Activated CD4-positive, alpha-beta T cell treated with anti-CD3 and anti-CD28 coated beads, Interleukin-2, amount 10 ng/mL, durations not matched to agents 7 days and 5 days (primary cell): ENCODE data around the gene SLC30A7. TPM values are rescaled to one million over a fixed set of nuclear protein-coding genes. Genes with fewer than 3 reads are reported as not detected.
A peak's percentile ranks its signal among the peaks of the same experiment; 100 is the strongest.

Experiments
- CTCF ChIA-PET: fragments of 350-600 bp; sonication (Branson Sonifier 250); formaldehyde crosslinking; loops from one replicate; lab custom pipeline; 2021; ENCODE audit warnings: antibody characterized with exemption; lab: Charles Lee
- POLR2A ChIA-PET: fragments of 350-600 bp; sonication (Branson Sonifier 250); formaldehyde crosslinking; loops from one replicate; lab custom pipeline; 2021; ENCODE audit warnings: antibody characterized with exemption; lab: Charles Lee
- DNase-seq: peaks from one replicate; pipeline ENCODE4 v3.0.0-alpha.2; 2020
- H3K27ac Mint-ChIP-seq: one replicate; pipeline ENCODE4 v1.8.0; 2021; ENCODE audit warnings: mild to moderate bottlenecking, moderate library complexity, mixed read lengths
- H3K27me3 Mint-ChIP-seq: one replicate; pipeline ENCODE4 v1.8.0; 2021; ENCODE audit warnings: mixed read lengths
- H3K36me3 Mint-ChIP-seq: one replicate; pipeline ENCODE4 v1.8.0; 2021; ENCODE audit warnings: low read depth, mixed read lengths
- H3K4me1 Mint-ChIP-seq: one replicate; pipeline ENCODE4 v1.8.0; 2021; ENCODE audit warnings: mixed read lengths
- H3K4me3 Mint-ChIP-seq: one replicate; pipeline ENCODE4 v1.8.0; 2021; ENCODE audit warnings: mild to moderate bottlenecking, moderate library complexity, mixed read lengths
- H3K9me3 Mint-ChIP-seq: one replicate; pipeline ENCODE4 v1.8.0; 2021; ENCODE audit warnings: mixed read lengths
- total RNA-seq, 2 experiments: library from RNA; stranded (reverse); gene quantifications; one replicate each; pipeline ENCODE4 v1.2.3, GENCODE V29; 2021

The SLC30A7 gene
- total RNA-seq, 2 experiments from 2014 or later, result 32.8 to 33.9 TPM

DNA sequence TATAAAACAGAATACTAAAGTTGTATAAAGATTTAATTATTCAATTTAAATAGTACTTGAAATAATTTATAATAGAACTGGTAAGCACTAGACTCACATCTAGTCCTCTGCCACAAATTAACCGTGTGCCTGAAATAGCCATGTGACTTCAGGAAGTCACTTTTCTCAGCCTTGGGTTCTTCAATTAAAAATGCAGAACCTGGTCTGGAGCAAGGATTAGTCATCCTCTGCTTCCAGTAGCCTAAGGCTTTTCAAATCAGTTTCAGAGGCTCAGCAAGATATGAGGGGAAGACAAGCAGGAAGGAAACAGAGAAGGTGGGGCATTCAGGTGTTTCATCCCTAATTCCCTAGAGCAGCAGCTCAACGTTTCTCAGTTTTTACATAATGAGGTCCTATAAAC lies 106.7 kb downstream of the SLC30A7 start:
- peaks cover 61% of the 10 kb centered on the region for H3K36me3 Mint-ChIP-seq
- H3K4me1 Mint-ChIP-seq, result peaks cover 52% of the 10 kb centered on the region
- H3K27me3 Mint-ChIP-seq, result no peaks in the 10 kb centered on the region
- H3K27ac Mint-ChIP-seq, result no peak overlapping the region
- ChIA-PET POLR2A (no interaction called here), CTCF (interaction anchor here (0.9 to 1.2 kb wide), 2 partner anchors 11 to 45 kb away, joined by 3 read pairs; no protein-coding TSS in a partner anchor)
- H3K9me3 Mint-ChIP-seq, result peaks cover 10% of the 10 kb centered on the region
- no peak overlapping the region for H3K4me3 Mint-ChIP-seq
- no peak for DNase-seq

DNA sequence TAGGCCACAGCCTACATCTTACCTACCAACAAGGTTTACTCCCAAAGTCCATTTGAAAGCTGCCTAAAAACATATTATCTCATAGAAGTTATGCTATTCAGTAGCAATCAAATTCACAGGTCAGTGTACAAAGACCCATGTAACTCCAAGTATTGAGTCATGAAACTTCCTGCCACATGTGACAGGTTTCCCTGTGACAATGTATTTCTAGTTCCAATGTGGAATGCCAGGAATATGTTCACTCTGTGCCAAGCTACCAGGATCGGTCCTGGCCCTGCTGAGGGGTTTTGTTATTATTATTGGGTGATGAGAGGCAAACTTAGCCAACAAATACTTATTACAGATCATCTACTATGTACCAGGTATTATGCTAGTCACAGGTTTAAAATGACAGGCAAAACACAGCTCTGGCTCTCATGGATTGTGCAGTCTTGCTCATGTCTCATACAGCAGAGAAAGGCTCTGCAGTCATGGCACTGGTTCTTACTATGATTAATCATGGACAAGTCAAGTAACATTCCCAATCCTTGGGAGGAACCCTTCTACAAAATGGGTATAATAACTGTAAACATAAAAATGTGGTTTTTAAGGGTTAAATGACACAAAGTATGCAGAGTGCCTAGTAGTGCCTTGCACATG lies 107.2 kb downstream of the SLC30A7 start:
- ChIA-PET POLR2A (no interaction called here), CTCF (interaction anchor here (0.9 to 1.2 kb wide), 2 partner anchors 12 to 46 kb away, joined by 3 read pairs; no protein-coding TSS in a partner anchor)
- Mint-ChIP-seq H3K4me3 (no peak overlapping the region), H3K27ac (no peak overlapping the region), H3K9me3 (peaks cover 9% of the 10 kb centered on the region), H3K4me1 (peaks cover 55% of the 10 kb centered on the region), H3K36me3 (peaks cover 60% of the 10 kb centered on the region), H3K27me3 (no peaks in the 10 kb centered on the region)
- DNase-seq, result no peak

DNA sequence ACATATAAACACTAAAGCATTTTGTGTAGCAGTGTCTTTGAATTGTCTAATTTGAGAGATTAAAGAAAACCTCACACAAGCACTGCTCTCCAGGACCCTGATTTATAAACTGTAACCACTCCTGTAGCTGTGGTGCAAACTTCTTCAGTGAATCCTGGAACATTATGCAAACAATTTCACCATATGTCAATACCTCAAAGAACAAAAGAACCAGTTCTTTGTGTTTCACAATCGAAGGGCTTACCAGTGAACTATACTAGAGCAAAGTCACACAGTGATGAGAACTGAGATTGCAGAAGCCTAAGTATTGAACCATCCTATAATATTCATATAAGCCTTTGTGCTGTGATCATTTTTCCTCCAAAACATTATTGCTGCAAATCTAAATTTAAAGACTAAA lies 108.2 kb downstream of the SLC30A7 start:
- H3K27me3 Mint-ChIP-seq, result no peaks in the 10 kb centered on the region
- H3K4me1 Mint-ChIP-seq, result peaks cover 57% of the 10 kb centered on the region
- H3K36me3 Mint-ChIP-seq, result peaks cover 62% of the 10 kb centered on the region
- CTCF ChIA-PET, result no interaction called here
- H3K9me3 Mint-ChIP-seq, result peaks cover 9% of the 10 kb centered on the region
- H3K4me3 Mint-ChIP-seq, result no peak overlapping the region
- no peak for DNase-seq
- no peak overlapping the region for H3K27ac Mint-ChIP-seq
- POLR2A ChIA-PET, result no interaction called here

DNA sequence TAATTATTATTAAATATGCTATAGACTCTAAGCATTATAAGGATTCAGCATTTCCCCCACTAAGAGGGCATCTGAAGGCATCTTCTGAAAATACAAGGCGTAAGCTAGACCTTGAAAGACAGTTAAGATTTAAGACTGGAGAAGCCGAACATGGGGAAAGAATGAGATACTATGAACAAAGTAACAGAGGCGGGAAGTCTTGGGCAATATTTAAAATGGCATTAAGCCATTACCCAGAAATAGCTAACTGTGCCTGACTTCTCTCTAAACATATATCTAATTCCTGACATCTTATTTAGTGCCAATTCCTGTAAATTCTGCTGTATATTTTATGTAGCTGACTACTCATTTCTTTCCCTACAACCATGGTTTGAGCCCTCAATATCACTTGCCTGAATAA lies 108.8 kb downstream of the SLC30A7 start:
- Mint-ChIP-seq H3K27me3 (no peaks in the 10 kb centered on the region), H3K4me3 (no peak overlapping the region), H3K4me1 (peaks cover 57% of the 10 kb centered on the region), H3K36me3 (peaks cover 67% of the 10 kb centered on the region), H3K27ac (peak overlapping the region; percentile 31), H3K9me3 (peaks cover 9% of the 10 kb centered on the region)
- POLR2A ChIA-PET, result no interaction called here
- no peak for DNase-seq
- CTCF ChIA-PET, result no interaction called here

DNA sequence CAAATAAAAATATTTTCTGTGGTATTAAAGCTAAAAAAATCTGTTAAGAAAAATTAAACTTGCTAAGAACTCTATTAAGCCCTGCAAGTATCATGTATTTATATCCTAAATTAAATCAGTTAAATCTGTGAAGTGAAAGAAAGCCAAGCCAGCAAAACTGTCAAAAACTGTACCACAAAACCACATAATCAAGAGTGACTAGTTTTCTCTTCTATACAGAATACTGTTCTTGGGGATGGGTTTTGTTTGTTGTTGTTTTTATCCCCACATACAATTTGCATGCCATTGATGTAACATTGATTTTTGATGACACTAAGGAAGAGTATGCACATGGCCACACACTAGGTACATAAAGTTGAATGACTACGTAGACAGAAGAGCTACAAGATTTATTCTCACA lies 109.3 kb downstream of the SLC30A7 start:
- POLR2A ChIA-PET, result no interaction called here
- H3K27me3 Mint-ChIP-seq, result no peaks in the 10 kb centered on the region
- H3K36me3 Mint-ChIP-seq, result peaks cover 69% of the 10 kb centered on the region
- H3K9me3 Mint-ChIP-seq, result peaks cover 9% of the 10 kb centered on the region
- peak overlapping the region; percentile 31 for H3K27ac Mint-ChIP-seq
- DNase-seq, result no peak
- CTCF ChIA-PET, result no interaction called here
- H3K4me3 Mint-ChIP-seq, result no peak overlapping the region
- peaks cover 55% of the 10 kb centered on the region for H3K4me1 Mint-ChIP-seq

DNA sequence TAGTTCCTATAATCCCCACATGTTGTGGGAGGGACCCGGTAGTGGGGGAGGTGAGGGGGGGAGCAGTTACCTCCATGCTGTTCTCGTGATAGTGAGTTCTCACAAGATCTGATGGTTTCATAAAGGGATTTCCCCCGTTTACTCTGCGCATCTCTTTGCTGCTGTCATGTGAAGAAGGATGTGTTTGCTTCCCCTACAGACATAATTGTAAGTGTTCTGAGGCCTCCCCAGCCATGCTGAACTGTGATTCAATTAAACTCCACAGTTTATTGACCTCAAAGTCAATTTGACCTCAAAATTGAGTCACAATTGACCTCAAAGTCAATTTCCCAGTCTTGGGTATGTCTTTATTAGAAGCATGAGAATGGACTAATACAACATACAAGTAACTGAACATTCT lies 110.0 kb downstream of the SLC30A7 start:
- ChIA-PET POLR2A (no interaction called here), CTCF (interaction anchor here (0.6 kb wide), 1 partner anchor 10 kb away, joined by 3 read pairs; no protein-coding TSS in a partner anchor)
- peak overlapping the region; percentile 37 for H3K27ac Mint-ChIP-seq
- peaks cover 69% of the 10 kb centered on the region for H3K36me3 Mint-ChIP-seq
- no peak overlapping the region for H3K4me3 Mint-ChIP-seq
- no peak for DNase-seq
- peaks cover 55% of the 10 kb centered on the region for H3K4me1 Mint-ChIP-seq
- peaks cover 9% of the 10 kb centered on the region for H3K9me3 Mint-ChIP-seq
- no peaks in the 10 kb centered on the region for H3K27me3 Mint-ChIP-seq

DNA sequence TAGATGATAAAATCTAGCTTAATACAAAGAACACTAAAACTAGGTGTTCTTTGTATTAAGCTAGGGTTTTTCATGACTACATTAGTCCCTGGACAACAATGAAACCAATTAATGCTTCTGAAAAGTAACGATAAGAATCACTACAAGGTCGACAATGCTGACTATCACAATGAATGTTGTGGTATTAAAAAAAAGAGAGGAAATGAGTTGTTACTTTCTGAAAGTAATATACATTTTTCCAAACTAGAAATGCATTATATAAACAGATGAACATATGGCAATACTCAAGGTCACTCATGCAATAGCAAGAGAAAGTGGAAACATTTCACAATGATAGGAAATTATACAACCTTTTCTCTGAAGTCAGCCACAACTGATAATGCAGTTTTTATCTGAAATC lies 110.7 kb downstream of the SLC30A7 start:
- Mint-ChIP-seq H3K4me1 (peaks cover 52% of the 10 kb centered on the region), H3K9me3 (peaks cover 9% of the 10 kb centered on the region), H3K4me3 (no peak overlapping the region), H3K27ac (no peak overlapping the region), H3K27me3 (no peaks in the 10 kb centered on the region), H3K36me3 (peaks cover 67% of the 10 kb centered on the region)
- DNase-seq, result no peak
- ChIA-PET POLR2A (no interaction called here), CTCF (interaction anchor here (0.6 kb wide), 1 partner anchor 9 kb away, joined by 3 read pairs; no protein-coding TSS in a partner anchor)

DNA sequence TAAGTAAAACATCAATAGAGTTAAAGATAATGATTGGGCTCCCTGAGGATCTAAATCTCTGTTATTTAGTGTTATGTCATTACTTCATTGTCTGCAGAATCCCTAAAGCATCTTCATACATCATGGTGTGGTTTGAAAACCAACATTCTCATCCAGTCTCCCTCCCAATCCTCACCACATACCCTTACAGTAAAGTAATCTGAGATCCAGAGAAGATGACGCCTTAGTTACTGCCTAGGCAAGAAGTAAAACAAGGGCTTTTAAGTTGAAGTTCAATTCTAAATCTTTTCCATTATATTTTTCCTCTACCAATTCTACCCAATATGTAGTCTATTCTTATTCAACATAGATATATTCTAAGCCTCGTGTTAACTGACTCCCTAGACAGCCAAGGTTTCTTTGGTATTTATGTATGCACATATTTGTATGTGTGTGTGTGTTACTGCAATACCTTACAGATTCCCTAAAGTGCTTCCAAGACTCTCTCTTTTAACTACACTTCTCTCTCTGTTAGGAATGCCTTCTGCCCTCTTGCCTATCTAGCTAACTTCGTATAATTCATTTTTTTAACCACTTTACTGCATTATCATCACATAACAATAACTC lies 112.4 kb downstream of the SLC30A7 start:
- Mint-ChIP-seq H3K36me3 (peaks cover 65% of the 10 kb centered on the region), H3K27ac (no peak overlapping the region), H3K4me3 (no peak overlapping the region), H3K9me3 (peaks cover 9% of the 10 kb centered on the region), H3K27me3 (no peaks in the 10 kb centered on the region), H3K4me1 (peaks cover 38% of the 10 kb centered on the region)
- DNase-seq, result no peak
- ChIA-PET POLR2A (no interaction called here), CTCF (no interaction called here)

DNA sequence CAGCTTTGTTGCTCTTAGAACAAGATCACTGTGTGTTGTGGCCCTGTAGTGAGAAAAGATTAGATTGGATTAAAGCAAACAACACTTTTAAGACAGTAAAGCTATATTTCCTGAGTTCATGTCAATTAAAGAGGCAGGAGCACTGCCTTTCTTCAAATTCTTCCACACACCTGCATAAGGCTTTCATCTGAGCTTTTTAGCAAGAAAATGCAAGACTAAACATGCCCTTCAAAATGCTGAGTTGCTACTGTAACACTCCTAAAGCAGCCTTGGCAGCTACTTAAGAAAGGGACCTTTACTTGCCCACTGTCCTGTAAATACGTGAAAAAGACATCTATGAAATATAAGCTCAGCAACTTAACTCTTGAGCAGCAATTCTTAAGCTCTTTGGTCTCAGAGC lies 117.9 kb downstream of the SLC30A7 start:
- Mint-ChIP-seq H3K9me3 (peaks cover 14% of the 10 kb centered on the region), H3K4me3 (no peak overlapping the region), H3K36me3 (peaks cover 70% of the 10 kb centered on the region), H3K4me1 (peaks cover 5% of the 10 kb centered on the region), H3K27ac (no peak overlapping the region), H3K27me3 (no peaks in the 10 kb centered on the region)
- DNase-seq, result no peak
- CTCF ChIA-PET, result interaction anchor here (1.3 kb wide), 1 partner anchor 17 kb away, joined by 4 read pairs; no protein-coding TSS in a partner anchor
- POLR2A ChIA-PET, result no interaction called here

DNA sequence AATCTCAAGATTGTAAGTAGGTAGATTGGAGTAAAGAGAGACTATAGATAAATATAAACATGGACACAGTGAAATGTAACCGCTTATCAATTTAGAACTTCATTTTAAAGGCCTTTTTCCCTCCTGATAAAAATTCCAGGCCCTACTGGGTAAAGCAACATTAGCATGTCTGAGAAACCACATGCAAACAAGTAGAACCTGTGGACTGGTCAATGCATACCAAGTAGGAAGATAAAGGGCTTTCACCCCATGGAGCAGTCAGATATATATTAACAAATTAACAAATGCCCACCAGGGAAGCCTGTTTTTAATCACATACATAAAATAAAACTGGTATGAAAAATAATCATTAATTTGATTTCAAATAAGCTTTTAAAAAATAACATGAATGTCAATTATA lies 121.6 kb downstream of the SLC30A7 start:
- Mint-ChIP-seq H3K27ac (no peak overlapping the region), H3K27me3 (no peaks in the 10 kb centered on the region), H3K4me1 (peaks cover 18% of the 10 kb centered on the region), H3K4me3 (no peak overlapping the region), H3K9me3 (peaks cover 19% of the 10 kb centered on the region), H3K36me3 (peaks cover 69% of the 10 kb centered on the region)
- DNase-seq, result no peak
- CTCF ChIA-PET, result interaction anchor here (1.3 to 2.3 kb wide), 3 partner anchors 23 to 271 kb away, joined by 3 to 6 read pairs (median 3); no protein-coding TSS in a partner anchor
- POLR2A ChIA-PET, result no interaction called here

DNA sequence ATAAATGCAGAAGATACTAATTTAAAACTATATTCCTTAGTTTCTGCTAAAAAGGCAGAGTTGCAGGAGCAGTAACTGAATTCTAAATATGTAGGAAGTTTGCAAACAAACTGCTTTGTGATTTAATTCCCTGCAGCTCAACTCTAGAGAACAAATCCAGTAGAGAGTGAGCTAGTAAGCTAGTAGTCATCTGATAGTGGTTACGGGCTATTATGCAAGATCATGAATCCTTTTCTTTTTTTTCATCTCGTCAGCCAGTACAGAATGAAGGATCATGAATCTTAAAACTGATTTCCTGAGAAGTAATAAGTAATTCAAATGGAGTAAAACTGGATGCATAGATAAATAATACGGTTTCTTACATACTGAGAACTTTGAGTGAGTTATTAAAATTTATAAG lies 126.4 kb downstream of the SLC30A7 start:
- CTCF ChIA-PET, result no interaction called here
- peaks cover 48% of the 10 kb centered on the region for H3K4me1 Mint-ChIP-seq
- POLR2A ChIA-PET, result no interaction called here
- peaks cover 59% of the 10 kb centered on the region for H3K36me3 Mint-ChIP-seq
- H3K9me3 Mint-ChIP-seq, result peaks cover 7% of the 10 kb centered on the region
- H3K4me3 Mint-ChIP-seq, result no peak overlapping the region
- no peak overlapping the region for H3K27ac Mint-ChIP-seq
- no peaks in the 10 kb centered on the region for H3K27me3 Mint-ChIP-seq
- DNase-seq, result no peak

DNA sequence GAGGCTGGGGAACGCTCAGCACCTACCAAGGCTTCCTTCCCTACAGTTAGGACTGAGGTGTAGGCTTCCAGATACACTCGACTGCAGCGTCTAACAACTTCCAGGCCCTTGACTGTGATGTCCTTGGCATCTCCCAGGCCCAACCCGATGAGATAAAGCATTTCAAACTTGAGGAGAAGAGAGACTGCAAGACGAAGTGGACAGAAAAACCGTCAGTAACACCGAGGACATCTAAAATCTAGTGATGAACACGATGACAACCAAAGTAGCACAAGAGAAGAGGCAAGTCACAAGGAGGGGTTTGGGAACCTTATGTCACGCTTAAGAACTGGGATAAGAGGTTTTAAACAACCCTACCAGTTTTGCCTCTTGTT lies 129.4 kb downstream of the SLC30A7 start:
- H3K36me3 Mint-ChIP-seq, result peaks cover 65% of the 10 kb centered on the region
- CTCF ChIA-PET, result interaction anchor here (0.8 to 1.1 kb wide), 2 partner anchors 16 to 213 kb away, joined by 3 to 5 read pairs; no protein-coding TSS in a partner anchor

More for the DNA sequence above, 129.4 kb downstream of the SLC30A7 start:
- H3K4me3 Mint-ChIP-seq, result peak overlapping the region; percentile 90
- peaks cover 3% of the 10 kb centered on the region for H3K9me3 Mint-ChIP-seq
- peaks cover 63% of the 10 kb centered on the region for H3K4me1 Mint-ChIP-seq
- POLR2A ChIA-PET, result interaction anchor here (0.5 kb wide), 1 partner anchor 210 kb away, joined by 3 read pairs; no protein-coding TSS in a partner anchor
- DNase-seq, result peak; percentile 23
- peak overlapping the region; percentile 89 for H3K27ac Mint-ChIP-seq
- H3K27me3 Mint-ChIP-seq, result no peaks in the 10 kb centered on the region
